HG03354 (cell line): ENCODE measurements around the gene CPA4.

Experiments
- ATAC-seq: cut with Tn5 transposase; IDR thresholded peaks from one replicate; pipeline ENCODE4 v1.9.1; 2021; ENCODE audit warnings: mild to moderate bottlenecking; ENCODE audit not compliant: unreplicated experiment, poor library complexity, severe bottlenecking

Gene CPA4

DNA sequence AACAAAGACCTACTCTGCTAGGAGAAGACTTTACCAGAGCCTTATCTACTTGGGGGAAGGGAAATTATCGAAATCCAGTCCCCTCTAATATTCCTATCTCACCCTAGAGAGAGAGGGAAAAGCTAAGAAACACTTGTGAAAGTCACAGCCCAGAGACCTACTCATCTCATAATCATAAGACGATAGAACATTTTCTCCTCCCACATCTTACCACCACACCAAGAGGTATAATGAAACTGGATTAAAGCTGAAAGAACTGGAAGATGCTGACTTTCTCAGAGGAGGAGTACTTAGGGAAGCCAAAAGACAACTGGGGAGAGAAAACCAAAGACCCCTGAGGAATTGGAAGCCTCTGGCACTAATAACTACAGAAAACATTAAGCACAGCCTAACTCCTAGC lies 40.9 kb downstream of the CPA4 start:
- no peak for ATAC-seq

DNA sequence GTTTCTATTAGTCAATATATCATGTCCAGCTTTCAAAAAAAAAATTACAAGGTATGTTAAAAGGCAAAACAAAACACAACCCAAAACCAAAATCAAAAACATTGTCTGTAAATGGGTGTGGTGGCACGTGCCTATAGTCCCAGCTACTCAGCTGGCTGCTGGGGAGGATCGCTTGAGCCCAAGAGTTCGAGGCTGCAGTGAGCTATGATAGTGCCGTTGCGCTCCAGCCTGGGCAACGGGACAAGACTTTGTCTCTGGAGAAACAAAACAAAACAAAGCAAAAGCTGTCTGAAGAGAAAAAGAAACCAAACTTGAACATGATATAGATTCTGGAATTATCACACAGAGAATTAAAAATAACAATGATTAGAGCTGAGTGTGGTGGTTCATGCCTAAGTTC lies 41.3 kb downstream of the CPA4 start:
- no peak for ATAC-seq

DNA sequence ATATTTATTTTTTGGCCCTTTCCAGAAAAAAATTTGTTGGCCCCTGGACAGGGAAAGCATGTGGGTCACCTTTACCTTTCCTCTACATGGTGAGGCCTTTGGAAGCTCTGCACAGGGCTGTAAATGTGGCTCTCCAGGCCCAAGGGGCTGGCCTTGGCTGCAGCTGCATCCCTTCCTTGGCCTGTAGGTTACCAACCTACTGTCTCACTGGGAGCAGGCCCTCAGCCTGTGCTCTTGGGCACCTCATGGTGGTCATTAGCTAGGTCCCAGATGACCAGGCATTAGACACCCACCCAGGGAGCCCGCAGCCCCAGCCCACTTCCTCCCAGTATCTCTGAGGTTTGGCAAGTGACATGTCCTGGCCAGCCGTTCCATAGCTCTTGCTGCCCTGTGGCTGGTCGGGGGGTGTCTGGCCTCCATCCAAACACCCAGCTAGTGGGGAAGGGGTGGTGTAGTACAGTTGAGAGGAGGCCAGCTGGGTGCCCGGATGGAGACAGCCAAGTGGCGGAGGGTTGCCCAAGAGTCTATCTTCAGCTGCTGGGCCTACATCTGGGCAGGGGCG lies 44.5 kb downstream of the CPA4 start:
- ATAC-seq = no peak

DNA sequence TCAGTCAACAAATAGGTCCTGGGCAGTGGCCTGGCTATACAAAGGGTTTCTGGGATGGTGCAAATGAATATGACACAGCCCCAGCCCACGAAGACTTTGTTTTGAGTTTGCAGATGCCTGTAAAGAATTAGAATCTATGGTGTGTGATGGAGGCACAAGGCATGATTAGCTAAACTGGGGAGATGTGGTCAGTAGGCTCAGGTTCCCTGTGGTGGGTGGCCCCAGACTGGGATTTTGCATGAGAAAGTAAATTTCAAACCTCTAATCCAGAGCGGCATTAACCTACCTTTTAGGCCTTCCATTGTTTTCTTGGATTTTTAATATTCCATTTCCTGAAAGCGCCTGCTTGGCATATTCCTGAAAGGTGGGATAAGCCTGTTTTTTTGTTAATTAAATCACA lies 45.3 kb downstream of the CPA4 start:
- no peak for ATAC-seq

DNA sequence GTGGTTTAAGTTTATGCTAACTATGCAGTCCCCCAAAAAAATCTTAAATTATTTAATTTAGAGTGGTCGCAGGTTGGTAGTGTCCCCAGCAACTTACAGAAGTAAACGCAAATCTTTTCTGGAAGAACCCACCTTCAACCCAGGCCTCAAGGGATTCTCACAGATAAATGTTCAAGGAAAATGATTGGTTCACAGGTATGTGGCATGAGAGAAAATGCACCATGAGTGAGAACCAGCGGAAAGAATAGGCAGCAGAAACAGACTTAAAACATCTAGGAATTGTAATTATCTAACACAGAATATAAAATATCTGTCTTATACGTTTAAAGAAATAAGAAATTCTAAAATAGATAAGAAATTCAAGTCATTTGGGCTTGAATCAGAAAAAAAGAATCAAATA lies 48.9 kb downstream of the CPA4 start:
- ATAC-seq = no peak

DNA sequence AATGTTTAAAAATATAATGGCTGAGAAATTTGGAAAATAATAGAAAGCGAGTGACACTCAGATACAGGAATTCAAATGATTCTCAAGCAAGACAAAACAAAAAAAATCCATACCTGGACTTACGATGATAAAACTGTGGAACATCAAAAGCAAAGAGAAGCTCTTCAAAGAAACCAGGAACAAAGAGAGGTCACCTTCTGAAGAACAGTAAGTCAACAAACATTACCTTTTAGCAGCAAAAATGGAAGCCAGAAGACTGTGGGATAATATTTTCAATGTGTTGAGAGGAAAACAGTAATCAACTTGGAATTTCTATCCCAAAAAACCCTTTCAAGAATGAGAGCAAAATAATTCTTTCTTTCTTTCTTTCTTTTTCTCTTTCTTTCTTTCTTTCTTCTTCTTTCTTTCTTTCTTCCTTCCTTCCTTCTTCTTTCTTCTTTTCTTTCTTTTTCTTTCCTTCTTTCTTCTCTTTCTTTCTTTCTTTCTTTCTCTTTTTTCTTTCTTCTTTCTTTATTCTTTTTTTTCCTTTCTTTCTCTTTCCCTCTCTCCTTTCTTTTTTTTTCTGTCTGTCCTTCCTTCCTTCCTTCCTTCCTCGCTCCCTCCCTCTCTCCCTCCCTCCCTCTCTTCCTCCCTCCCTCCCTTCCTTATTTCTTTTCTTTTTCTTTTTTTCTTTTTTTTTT lies 49.9 kb downstream of the CPA4 start:
- no peak for ATAC-seq

DNA sequence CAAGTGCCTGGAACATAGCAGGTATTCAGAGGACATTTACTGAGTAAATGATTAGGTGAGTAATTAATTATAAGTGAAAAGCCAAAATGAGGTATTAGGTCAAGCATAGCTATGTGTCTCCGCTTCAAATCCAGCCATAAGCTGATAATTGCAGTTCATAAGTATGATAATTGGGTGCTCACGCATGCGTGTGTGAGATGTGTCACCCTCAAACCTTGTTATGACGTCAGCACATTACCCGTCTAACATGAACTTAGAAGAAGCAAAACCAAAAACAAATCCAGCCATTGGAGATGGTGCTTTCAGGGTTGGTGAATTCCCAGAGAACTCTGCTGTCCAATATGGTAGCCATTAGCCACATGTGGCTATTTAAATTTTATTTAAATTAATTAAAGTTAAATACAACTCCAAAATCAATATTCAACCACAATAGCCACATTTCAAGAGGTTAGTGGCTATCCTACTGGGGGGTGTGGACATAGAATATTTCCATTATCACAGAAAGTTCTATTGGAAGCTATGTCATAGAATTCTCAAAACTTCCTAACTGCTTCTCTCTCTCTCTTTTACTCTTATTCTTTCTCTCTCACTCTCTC lies 51.4 kb downstream of the CPA4 start, which contains the start of gene CPA5:
Gene CPA5 (plus strand): TSS at position 546 of the 596 bp plus-strand sequence. CDS start 1,670 bp downstream, outside the sequence.
- no peak for ATAC-seq

DNA sequence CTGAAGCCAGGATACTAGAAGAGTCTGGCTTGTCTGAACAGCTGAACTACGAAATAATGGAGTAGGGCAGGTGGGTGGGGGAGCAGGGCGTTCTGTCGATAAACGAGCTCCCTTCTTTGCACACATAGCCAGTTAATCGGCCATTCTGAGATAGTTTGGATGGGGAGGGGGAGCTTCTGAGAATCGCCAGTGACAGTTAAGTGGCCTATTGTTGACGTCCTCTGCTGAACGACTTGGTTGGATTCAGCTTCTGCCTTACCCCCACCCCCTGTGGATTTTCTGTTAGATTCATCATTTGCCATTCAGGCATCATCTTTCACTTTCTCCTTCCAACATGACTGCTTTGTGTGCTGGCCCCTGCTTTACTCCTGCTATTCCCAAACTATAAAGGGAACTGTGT lies 52.2 kb downstream of the CPA4 start:
- ATAC-seq = no peak

DNA sequence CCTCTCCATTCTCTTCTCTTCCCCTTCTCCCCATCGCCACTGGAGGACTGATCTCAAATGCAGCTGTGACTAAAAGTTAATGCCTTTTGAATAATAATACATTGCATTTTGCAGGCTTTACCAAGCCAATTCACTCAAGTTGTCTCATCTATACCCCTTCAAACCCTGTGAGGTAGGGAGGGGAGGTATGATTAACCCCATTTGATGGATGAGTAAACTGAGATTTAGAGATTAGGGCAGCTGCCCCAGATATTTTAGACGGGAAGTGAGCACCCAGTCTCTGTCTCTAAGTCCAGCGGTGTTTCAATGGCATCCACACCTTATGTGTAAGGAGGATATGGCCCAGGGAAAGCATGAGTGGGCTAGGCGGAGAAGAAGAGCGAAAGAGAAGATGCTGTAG lies 52.8 kb downstream of the CPA4 start:
- no peak for ATAC-seq

DNA sequence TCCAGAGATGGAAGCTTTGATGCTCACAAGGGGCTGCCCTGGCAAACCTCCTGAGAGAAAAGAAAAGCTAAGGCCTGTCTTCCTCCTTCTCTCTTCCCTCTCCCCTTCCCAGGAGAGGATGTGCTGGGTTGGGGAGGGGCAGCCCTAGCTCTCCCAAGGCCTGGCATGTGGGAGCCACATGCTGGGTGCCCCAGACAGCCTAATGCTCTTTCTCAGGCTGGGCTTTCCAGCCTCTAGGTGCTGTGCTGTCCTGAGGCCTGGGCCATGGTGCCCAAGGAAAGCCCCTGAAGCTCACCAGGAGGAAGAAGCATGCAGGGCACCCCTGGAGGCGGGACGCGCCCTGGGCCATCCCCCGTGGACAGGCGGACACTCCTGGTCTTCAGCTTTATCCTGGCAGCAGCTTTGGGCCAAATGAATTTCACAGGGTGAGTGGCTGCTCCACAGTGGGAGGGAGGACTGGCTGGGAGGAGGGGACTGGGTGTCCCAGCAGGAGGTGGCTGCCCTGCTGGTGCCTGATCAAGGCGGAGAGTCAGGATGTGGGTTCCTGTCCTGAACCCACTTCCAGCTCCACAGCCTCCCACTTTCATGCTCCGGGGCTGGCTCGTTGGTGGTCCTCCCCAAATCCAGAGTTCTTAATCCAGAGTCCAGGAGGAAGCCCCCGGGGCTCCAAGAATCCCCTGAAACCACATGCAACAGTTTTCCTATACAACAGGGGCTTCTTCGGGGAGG lies 53.4 kb downstream of the CPA4 start:
- ATAC-seq = no peak

DNA sequence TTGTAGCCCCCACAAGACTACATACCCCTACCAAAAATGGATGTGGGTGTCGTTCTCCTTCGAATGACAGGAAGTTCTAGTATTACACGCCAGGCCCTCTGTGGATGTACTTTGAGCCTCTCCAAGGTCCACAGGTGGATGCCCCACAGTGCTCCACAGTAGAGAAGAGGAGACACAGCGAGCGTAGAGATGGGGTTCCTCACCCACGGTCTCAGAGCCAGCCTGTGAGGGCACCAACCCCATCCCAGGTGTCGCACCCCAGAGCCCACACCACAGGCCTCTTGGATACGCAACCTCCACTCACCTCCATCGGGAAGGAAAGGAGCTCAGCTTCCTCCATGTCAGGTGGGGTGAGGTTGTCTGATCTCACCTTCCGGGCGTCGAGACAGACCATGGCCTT lies 54.0 kb downstream of the CPA4 start:
- ATAC-seq = no peak

DNA sequence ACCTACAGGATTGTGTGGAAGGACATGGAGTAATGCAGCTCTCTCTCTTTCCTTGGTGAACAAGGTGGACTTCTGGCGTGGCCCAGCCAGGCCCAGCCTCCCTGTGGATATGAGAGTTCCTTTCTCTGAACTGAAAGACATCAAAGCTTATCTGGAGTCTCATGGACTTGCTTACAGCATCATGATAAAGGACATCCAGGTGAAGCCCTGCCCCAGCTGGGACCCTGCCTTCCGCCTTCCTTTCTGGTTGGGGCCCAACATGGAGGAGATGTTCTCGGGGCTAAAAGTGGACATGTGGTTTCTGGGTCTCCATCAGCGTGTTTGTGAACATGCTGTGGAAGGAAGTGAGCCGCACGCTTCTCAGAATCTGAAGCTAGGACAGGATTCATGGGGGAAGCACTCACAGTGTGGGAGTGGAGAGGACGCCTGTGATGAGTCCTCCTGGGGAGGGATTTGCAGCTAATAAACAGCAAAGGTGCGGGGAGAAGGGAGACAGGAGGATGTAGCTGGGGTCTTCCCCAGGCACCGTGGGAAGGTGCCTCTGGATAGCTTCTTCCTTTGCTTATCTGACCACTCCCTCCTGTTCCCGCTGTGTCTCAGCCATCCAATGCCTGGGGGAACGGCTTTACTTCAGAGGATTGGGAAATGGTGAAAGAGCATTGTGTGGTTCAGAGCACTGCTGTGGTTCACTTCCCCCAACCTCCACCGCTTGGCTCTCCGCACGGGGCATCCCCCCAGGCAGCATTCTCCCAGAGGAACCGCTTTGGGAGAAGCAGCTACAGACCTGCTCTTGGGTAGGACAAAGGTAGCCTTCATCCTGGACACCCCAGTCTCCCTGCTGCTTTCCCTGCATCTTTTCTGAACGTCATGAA lies 57.2 kb downstream of the CPA4 start:
- no peak for ATAC-seq

DNA sequence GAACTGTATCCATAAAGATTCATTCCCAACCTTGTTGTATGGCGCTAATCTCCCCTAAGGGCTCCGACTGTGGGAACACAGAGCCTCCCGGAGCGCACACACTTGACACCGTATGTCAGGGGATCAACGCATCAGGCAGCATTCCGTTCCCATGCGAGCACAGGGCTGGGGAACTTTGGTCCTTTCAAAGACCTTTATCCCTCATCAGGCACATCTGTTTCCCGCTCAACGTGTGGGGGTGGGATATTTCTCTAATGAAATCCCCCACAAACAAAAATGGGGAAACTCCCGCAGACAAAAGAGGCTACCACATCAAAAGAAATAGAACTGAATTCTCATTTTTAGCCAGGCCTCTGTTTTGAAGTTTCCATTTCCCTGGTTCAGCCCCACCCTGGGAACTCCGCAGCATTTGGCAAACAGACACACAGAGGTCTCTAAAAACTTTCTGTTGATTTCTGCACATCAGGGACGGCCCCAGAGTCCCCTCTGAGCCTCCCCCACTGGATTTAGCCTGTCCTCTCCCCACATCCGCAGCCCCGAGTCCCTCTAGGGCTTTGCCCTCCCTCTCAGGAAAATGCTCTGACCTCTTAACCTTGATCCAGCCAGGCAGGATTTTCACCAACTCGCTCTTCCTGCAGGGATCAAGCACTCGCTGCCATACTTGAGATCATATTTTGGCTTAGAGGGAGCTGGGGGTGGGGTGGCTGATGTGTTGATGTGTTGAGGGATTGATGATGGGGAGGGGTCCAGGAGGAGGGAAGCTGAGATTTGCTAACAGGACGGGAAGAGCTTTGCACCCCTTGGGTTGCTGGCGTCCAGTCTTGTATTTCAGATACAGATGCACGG lies 58.2 kb downstream of the CPA4 start:
- ATAC-seq = no peak

DNA sequence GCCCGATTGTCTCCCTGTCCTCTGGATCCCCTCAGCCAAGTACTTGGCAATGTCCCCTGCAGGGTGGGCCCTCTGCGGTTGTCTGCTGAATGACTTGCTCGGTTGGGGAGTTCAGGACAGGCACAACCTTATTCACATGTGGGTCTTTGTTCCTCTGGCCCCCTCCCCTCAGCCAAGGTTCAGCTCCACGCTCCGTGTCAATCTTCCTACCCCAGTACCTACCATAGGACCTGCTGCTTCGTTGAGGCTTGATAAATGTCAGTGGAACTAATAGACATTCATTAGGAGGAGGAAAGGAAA lies 58.8 kb downstream of the CPA4 start:
- ATAC-seq = no peak

DNA sequence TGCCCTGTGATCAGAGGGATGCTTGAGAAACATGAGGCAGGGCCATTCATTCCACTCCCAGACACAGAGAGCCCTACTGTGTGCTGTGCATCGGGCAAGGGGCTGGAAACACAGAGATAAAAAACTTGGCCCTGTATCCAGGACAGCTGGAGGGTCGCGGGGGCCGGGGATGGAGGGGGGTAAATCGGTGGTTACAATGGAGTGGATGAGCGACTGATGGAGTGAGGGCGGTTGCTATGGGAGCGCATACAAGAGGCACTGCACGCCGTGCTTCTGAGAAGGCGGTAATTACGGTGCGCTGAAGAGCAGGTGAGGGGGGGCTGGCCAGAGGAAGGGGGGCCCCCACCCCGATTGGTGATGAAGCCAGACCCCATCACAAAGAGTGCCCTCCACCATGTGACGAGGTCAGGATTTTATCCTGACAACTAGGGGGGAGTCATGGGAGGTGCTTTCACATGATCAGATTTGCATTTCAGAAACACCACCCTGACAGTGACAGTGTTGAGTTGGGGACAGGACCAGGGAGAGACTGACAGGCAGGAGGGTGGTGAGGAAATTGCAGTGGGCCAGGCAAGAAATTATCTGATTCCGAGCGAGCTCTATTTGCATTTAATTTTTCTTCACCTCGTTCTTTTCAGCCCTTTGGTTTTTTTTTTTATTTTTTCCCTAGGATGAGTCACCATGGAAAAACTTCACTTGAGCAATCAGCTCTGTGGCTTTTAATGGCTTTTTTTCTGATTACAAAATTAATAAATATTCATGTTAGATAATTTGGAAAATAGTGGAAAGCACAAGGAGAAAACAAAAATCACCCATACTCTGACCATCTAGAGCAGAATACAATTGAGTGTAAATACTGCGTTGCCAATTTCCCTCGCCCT lies 59.5 kb downstream of the CPA4 start:
- no peak for ATAC-seq

DNA sequence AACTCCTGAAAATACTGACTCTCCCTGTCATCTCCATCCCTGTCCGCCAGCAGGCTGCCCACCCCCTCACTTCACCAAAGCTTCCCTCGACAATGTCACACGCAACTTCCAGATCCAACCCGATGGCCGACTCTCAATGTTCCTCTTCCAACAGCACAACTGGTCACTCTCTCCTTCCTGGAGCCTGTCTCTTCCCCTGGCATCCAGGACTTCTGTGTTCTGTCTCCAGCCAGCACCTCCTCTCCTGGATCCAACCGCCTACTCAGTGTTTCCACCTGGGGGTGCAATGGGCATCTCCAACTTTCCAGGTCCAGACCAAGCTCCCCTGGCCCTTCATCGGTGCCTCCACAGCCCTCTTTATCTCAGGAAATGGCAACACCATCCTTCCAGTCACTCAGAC lies 60.2 kb downstream of the CPA4 start:
- ATAC-seq = no peak

DNA sequence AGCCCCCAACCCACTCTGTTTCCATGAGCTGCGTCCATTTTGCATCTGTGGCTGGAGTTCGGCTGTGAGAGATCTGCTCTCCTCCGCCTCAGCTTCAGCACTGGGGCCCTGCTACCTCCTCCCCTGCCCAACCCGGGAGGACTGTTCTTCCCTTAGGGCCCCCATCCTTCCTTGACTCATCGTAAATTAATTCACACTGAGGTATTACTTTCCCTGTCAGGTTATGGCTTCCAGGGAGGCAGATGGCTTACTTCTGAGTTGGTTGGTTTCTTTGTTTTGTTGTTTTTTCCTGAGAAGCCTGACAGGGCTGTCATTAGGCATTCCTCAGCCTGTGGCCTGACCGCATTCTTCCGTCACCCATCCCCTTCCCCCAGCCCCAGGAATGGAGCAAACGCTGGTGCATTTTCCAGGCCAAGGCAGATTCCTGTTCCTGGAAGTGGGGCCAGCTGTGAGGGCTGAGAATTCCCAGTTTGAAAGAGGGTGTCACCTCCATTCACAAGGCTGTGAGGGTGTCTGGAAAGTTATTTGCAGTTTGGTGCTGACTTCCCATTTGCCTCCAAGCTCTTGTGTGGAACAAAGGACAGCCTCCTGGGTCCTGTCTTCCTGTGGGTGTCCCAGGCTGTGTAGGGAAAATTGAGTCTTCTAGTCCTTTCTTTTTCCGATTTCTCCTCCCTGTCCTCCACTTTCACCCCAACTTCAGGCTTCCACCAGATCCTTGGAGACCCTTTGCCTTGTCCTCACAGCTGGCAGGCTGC lies 63.3 kb downstream of the CPA4 start:
- no peak for ATAC-seq
